AG04450 (cell line): Measurements from ENCODE around the gene CLDN20. TPM values are rescaled to one million over a fixed set of nuclear protein-coding genes. Genes with fewer than 3 reads are reported as not detected.

ENCODE experiments used
- CTCF ChIA-PET: fragments of 300-600, 350-600 bp; formaldehyde crosslinking; extraction: SDS; loops from one replicate; lab custom pipeline; 2022; ENCODE audit warnings: antibody characterized with exemption, inconsistent platforms; lab: Charles Lee
- POLR2A ChIA-PET: fragments of 350-600 bp; formaldehyde crosslinking; extraction: SDS; loops from one replicate; lab custom pipeline; 2021; ENCODE audit warnings: antibody characterized with exemption, inconsistent platforms; lab: Yijun Ruan, JAX
- DNase-seq: peaks from one replicate; pipeline ENCODE4 v3.0.0-alpha.2; 2011; ENCODE audit warnings: low read depth, low spot score
- H3K27ac ChIP-seq: one replicate; pipeline ENCODE4 v1.5.1; 2012; ENCODE audit warnings: low read depth, low read length, control low read depth
- H3K27me3 ChIP-seq: one replicate; pipeline ENCODE4 v1.6.0; 2012; ENCODE audit warnings: low read length; ENCODE audit not compliant: control insufficient read depth, insufficient read depth
- H3K4me3 ChIP-seq: 2 replicates; pipeline ENCODE4 v1.5.1; 2011; ENCODE audit warnings: mild to moderate bottlenecking, low read depth, low read length, control low read depth
- H3K9me3 ChIP-seq: 2 replicates; pipeline ENCODE4 v1.5.1; 2012; ENCODE audit warnings: low read length; ENCODE audit not compliant: control insufficient read depth, insufficient read depth
- CTCF ChIP-seq: IDR thresholded peaks from 2 replicates; pipeline ENCODE4 v1.5.1; 2011; ENCODE audit warnings: low read depth, low read length, control low read depth, inconsistent platforms
- polyA plus RNA-seq: library from polyadenylated mRNA; depleted of rRNA; stranded (reverse); fragments of >200 nt; gene quantifications from 2 replicates; pipeline ENCODE4 v1.2.3, GENCODE V29; 2011

The CLDN20 gene
- polyA plus RNA-seq, 1 experiment: not detected

- no peak overlapping the region for H3K4me3 ChIP-seq
- CTCF ChIA-PET: interaction anchor here (0.6 to 2.4 kb wide), 40 partner anchors 9 to 856 kb away, joined by 3 to 89 read pairs (median 4); no protein-coding TSS in a partner anchor
- no peaks in the 10 kb centered on the region for H3K27me3 ChIP-seq
- peak; percentile 62 for DNase-seq
- POLR2A ChIA-PET: interaction anchor here (0.7 to 2.0 kb wide), 4 partner anchors 47 to 71 kb away, joined by 3 to 15 read pairs (median 6); no protein-coding TSS in a partner anchor
- peak; percentile 87 for TF ChIP-seq CTCF
- H3K27ac ChIP-seq: peak overlapping the region; percentile 77
- no peaks in the 10 kb centered on the region; the same call in 1 of the 2 replicates for H3K9me3 ChIP-seq
Measured at GRCh38 chr6:155248008-155249001, 15.5 kb upstream of the CLDN20 start.

- ChIA-PET POLR2A (no interaction called here), CTCF (interaction anchor here (0.7 to 2.6 kb wide), 8 partner anchors 17 to 383 kb away, joined by 3 to 11 read pairs (median 4); no protein-coding TSS in a partner anchor)
- H3K4me3 ChIP-seq: no peak overlapping the region
Measured at GRCh38 chr6:155250701-155251381, 13.0 kb upstream of the CLDN20 start.

GRCh38 chr6:155252581-155252980, 11.2 kb upstream of the CLDN20 start:
- ChIA-PET CTCF (interaction anchor here (1.3 to 1.6 kb wide), 2 partner anchors 15 to 74 kb away, joined by 6 to 10 read pairs; no protein-coding TSS in a partner anchor), POLR2A (no interaction called here)
- Histone ChIP-seq H3K27ac (no peak overlapping the region), H3K4me3 (no peak overlapping the region), H3K27me3 (no peaks in the 10 kb centered on the region), H3K9me3 (no peaks in the 10 kb centered on the region; the same call in 1 of the 2 replicates)
- TF ChIP-seq CTCF: no peak
- no peak for DNase-seq

More at GRCh38 chr6:155250701-155251381, 13.0 kb upstream of the CLDN20 start:
- no peak for TF ChIP-seq CTCF
- no peaks in the 10 kb centered on the region for H3K27me3 ChIP-seq
- no peaks in the 10 kb centered on the region; the same call in 1 of the 2 replicates for H3K9me3 ChIP-seq
- no peak for DNase-seq
- H3K27ac ChIP-seq: no peak overlapping the region

- POLR2A ChIA-PET: no interaction called here
- CTCF ChIA-PET: interaction anchor here (1.6 kb wide), 1 partner anchor 14 kb away, joined by 6 read pairs; no protein-coding TSS in a partner anchor
- Histone ChIP-seq H3K4me3 (no peak overlapping the region), H3K27me3 (no peaks in the 10 kb centered on the region), H3K27ac (no peak overlapping the region), H3K9me3 (no peaks in the 10 kb centered on the region)
- DNase-seq: no peak
- no peak for TF ChIP-seq CTCF
Measured at GRCh38 chr6:155253337-155253736, 10.5 kb upstream of the CLDN20 start.
